GM23338 (cell line): ENCODE measurements around the gene FBXL4.

Experiments used
- CREB1 ChIP-seq: fragments of 250-450 bp; sonication (Bioruptor Pico); IDR thresholded peaks from 2 replicates; pipeline ENCODE4 v1.5.0; 2020; ENCODE audit warnings: low read depth, mild to moderate bottlenecking, moderate library complexity
- EZH2 ChIP-seq: fragments of 200-600 bp; sonication (generic); IDR thresholded peaks from one replicate; pipeline ENCODE4 v1.8.0; 2017; ENCODE audit warnings: antibody characterized with exemption, mild to moderate bottlenecking, low read depth; ENCODE audit not compliant: unreplicated experiment
- EZH2phosphoT487 ChIP-seq: fragments of 200-600 bp; sonication (generic); IDR thresholded peaks from one replicate; pipeline ENCODE4 v1.8.1; 2018; ENCODE audit warnings: antibody characterized with exemption; ENCODE audit not compliant: unreplicated experiment
- JUNB ChIP-seq: IDR thresholded peaks from one replicate; pipeline ENCODE4 v1.6.1; 2016; ENCODE audit warnings: antibody characterized with exemption; ENCODE audit not compliant: unreplicated experiment
- NANOG ChIP-seq: IDR thresholded peaks from 2 replicates; pipeline ENCODE4 v1.6.1; 2016; ENCODE audit warnings: antibody characterized with exemption, borderline replicate concordance
- POLR2AphosphoS5 ChIP-seq: IDR thresholded peaks from 2 replicates; pipeline ENCODE4 v1.6.1; 2016; ENCODE audit warnings: antibody characterized with exemption, low read depth
- REST ChIP-seq: IDR thresholded peaks from one replicate; pipeline ENCODE4 v1.6.1; 2018; ENCODE audit warnings: antibody characterized with exemption; ENCODE audit not compliant: unreplicated experiment
- STAT1 ChIP-seq: IDR thresholded peaks from one replicate; pipeline ENCODE4 v1.6.1; 2016; ENCODE audit warnings: antibody characterized with exemption; ENCODE audit not compliant: unreplicated experiment
- ZNF114 ChIP-seq: fragments of 250-450 bp; sonication (Bioruptor Pico); IDR thresholded peaks from 2 replicates; pipeline ENCODE4 v1.5.0; 2020; ENCODE audit warnings: mild to moderate bottlenecking, moderate library complexity
- TF ChIP-seq, protein P1 (sequence below), 2 experiments: fragments of 200-600 bp in 1 of 2; sonication (generic) in 1 of 2; conservative IDR thresholded peaks; 2 replicates each; pipeline versions ENCODE4 v1.5.1 to v1.6.1; 2016 to 2017; ENCODE audit warnings: antibody characterized with exemption in 2 of 2, low read depth in 2 of 2, mild to moderate bottlenecking in 2 of 2, moderate library complexity in 1 of 2
- TF ChIP-seq, protein P2 (sequence below): IDR thresholded peaks from 2 replicates; pipeline ENCODE4 v1.6.1; 2016; ENCODE audit warnings: antibody characterized with exemption

DNA sequence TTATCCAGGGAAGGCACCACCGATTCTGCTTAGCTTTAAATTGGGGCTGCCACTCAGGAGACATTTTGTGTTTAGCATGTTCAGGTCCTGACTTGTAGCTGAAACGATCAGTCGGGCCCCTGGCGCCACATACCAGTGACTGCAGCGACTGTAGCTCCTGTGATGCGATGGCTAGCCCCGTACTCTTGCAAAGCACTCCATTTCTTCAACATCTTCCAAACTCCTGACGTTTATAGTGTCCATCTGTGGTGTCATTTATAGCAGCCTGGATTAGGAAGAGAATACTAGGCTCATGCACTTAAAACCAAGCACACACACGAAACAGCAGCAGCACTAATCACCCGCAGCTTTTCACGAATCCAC is 100.3 kb downstream of the FBXL4 start:
- TF ChIP-seq EZH2 (peak; percentile 67), POLR2AphosphoS5 (no peak), STAT1 (no peak), REST (no peak), NANOG (no peak), CREB1 (CRISPR knock-in tag) (no peak), EZH2phosphoT487 (no peak), ZNF114 (CRISPR knock-in tag) (no peak), JUNB (no peak)
- TF ChIP-seq, protein P1, sequence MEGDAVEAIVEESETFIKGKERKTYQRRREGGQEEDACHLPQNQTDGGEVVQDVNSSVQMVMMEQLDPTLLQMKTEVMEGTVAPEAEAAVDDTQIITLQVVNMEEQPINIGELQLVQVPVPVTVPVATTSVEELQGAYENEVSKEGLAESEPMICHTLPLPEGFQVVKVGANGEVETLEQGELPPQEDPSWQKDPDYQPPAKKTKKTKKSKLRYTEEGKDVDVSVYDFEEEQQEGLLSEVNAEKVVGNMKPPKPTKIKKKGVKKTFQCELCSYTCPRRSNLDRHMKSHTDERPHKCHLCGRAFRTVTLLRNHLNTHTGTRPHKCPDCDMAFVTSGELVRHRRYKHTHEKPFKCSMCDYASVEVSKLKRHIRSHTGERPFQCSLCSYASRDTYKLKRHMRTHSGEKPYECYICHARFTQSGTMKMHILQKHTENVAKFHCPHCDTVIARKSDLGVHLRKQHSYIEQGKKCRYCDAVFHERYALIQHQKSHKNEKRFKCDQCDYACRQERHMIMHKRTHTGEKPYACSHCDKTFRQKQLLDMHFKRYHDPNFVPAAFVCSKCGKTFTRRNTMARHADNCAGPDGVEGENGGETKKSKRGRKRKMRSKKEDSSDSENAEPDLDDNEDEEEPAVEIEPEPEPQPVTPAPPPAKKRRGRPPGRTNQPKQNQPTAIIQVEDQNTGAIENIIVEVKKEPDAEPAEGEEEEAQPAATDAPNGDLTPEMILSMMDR (conservative IDR thresholded peaks at IDR 0.05; ENCODE audit: low read depth in 2 of 2) = no peak
- TF ChIP-seq, protein P2, sequence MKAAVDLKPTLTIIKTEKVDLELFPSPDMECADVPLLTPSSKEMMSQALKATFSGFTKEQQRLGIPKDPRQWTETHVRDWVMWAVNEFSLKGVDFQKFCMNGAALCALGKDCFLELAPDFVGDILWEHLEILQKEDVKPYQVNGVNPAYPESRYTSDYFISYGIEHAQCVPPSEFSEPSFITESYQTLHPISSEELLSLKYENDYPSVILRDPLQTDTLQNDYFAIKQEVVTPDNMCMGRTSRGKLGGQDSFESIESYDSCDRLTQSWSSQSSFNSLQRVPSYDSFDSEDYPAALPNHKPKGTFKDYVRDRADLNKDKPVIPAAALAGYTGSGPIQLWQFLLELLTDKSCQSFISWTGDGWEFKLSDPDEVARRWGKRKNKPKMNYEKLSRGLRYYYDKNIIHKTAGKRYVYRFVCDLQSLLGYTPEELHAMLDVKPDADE = no peak
